GM12878 (cell line): ENCODE measurements around the gene C12orf60. TPM values are rescaled to one million over a fixed set of nuclear protein-coding genes. Genes with fewer than 3 reads are reported as not detected.
A peak's percentile ranks its signal among the peaks of the same experiment; 100 is the strongest.
"Not testable (repeated sequence)": the region's sequence is repeated elsewhere in the genome, so short reads cannot be mapped to it uniquely, and the experiment has no call there.

Experiments used
- ATAC-seq: fragments of 200-7000 bp; cut with Tn5 transposase; 3 replicates; pipeline ENCODE4 v1.9.1; 2020; ENCODE audit warnings: mild to moderate bottlenecking, moderate library complexity
- BruUV-seq: library from RNA; stranded (reverse); fragments of 400-500 nt; replicated peaks from 2 replicates; lab custom pipeline; 2021; lab: Mats Ljungman, UMichigan
- CTCF ChIA-PET: fragments of 300-600 bp; sonication (Branson Sonifier 250); formaldehyde crosslinking; extraction: SDS; loops from one replicate; lab custom pipeline; 2021; ENCODE audit warnings: inconsistent platforms; lab: Yijun Ruan, JAX
- POLR2A ChIA-PET: fragments of 350-600 bp; formaldehyde crosslinking; extraction: SDS; loops from one replicate; lab custom pipeline; 2021; ENCODE audit warnings: inconsistent platforms; lab: Charles Lee
- RAD21 ChIA-PET: fragments of 300-600 bp; sonication (Branson Sonifier 250); formaldehyde crosslinking; loops from one replicate; lab custom pipeline; 2023; ENCODE audit warnings: antibody characterized with exemption; ENCODE audit not compliant: unreplicated experiment; lab: Charles Lee
- SMC1A ChIA-PET: fragments of 300-600 bp; sonication (Branson Sonifier 250); formaldehyde crosslinking; loops from one replicate; lab custom pipeline; 2023; ENCODE audit not compliant: unreplicated experiment, uncharacterized antibody; lab: Charles Lee
- DNase-seq: peaks from one replicate; pipeline ENCODE4 v3.0.0-alpha.2; 2011; ENCODE audit warnings: low read depth, low spot score
- FAIRE-seq: peaks from 3 replicates; lab custom pipeline; 2011; peaks lifted over from hg19 to GRCh38; lab: Jason Lieb, UNC
- H2AFZ ChIP-seq: 2 replicates; pipeline ENCODE4 v1.6.0; 2011; ENCODE audit warnings: low read depth, low read length, control low read depth; ENCODE audit not compliant: control insufficient read depth
- H3K27ac ChIP-seq: 2 replicates; pipeline ENCODE4 v1.5.1; 2011; ENCODE audit warnings: control low read depth; ENCODE audit not compliant: control insufficient read depth, insufficient read depth
- H3K27me3 ChIP-seq, 2 experiments: replicated peaks in 1 of 2; 2 replicates each; pipeline versions ENCODE4 v1.6.0 to v1.6.1; 2011; ENCODE audit warnings: low read length in 1 of 2; ENCODE audit not compliant: control insufficient read depth in 2 of 2, insufficient read depth in 2 of 2
- H3K36me3 ChIP-seq, 2 experiments: 2 replicates each; pipeline ENCODE4 v1.5.1; 2011; ENCODE audit warnings: low read length in 1 of 2; ENCODE audit not compliant: control insufficient read depth in 2 of 2, insufficient read depth in 2 of 2
- H3K4me1 ChIP-seq: 2 replicates; pipeline ENCODE4 v1.6.1; 2011; ENCODE audit warnings: mild to moderate bottlenecking, low read length, moderate library complexity, mixed read lengths; ENCODE audit not compliant: control insufficient read depth, insufficient read depth
- H3K4me2 ChIP-seq: 2 replicates; pipeline ENCODE4 v1.6.0; 2011; ENCODE audit warnings: control low read depth; ENCODE audit not compliant: control insufficient read depth, insufficient read depth
- H3K4me3 ChIP-seq: fragments of 200-600 bp; sonication (generic); 2 replicates; pipeline ENCODE4 v1.5.1; 2016
- H3K79me2 ChIP-seq: 2 replicates; pipeline ENCODE4 v1.6.0; 2011; ENCODE audit warnings: low read length; ENCODE audit not compliant: control insufficient read depth, insufficient read depth
- H3K9ac ChIP-seq: 2 replicates; pipeline ENCODE4 v1.8.0; 2011; ENCODE audit warnings: low read length, control low read depth, mixed read lengths; ENCODE audit not compliant: control insufficient read depth, insufficient read depth
- H3K9me3 ChIP-seq: replicated peaks from 3 replicates; pipeline ENCODE4 v1.5.1; 2011; ENCODE audit warnings: mild to moderate bottlenecking, low read length; ENCODE audit not compliant: control insufficient read depth, insufficient read depth
- H4K20me1 ChIP-seq: 2 replicates; pipeline ENCODE4 v1.6.0; 2011; ENCODE audit not compliant: control insufficient read depth, insufficient read depth
- EGR1 ChIP-seq, 2 experiments: IDR thresholded peaks; 1 replicate in 1 of 2; 2 replicates in 1 of 2; pipeline ENCODE4 v1.6.1; 2011 to 2012; ENCODE audit warnings: low read depth in 2 of 2, low read length in 2 of 2, borderline replicate concordance in 1 of 2, mild to moderate bottlenecking in 1 of 2, moderate library complexity in 1 of 2
- HCFC1 ChIP-seq: fragments of 150-350 bp; IDR thresholded peaks from 2 replicates; pipeline ENCODE4 v1.6.1; 2014; ENCODE audit warnings: low read length
- ZBTB40 ChIP-seq: fragments of 450-650 bp; IDR thresholded peaks from 2 replicates; pipeline ENCODE4 v1.6.1; 2016; ENCODE audit warnings: mild to moderate bottlenecking, moderate library complexity, borderline replicate concordance
- ZNF217 ChIP-seq: fragments of 450-650 bp; IDR thresholded peaks from 2 replicates; pipeline ENCODE4 v1.6.1; 2017; ENCODE audit warnings: antibody characterized with exemption, mild to moderate bottlenecking
- WGBS: methylation state at CpG from one replicate; pipeline ENCODE4 v1.1.6; 2016; ENCODE audit warnings: low lambda C conversion rate; ENCODE audit not compliant: insufficient replicate concordance, insufficient coverage; ENCODE audit errors: missing lambda C conversion rate; 5-methylcytosine and 5-hydroxymethylcytosine counted together
- in situ Hi-C: fragments of 300-500 bp; cut with MboI; formaldehyde crosslinking; loops from 9 replicates; pipeline ENCODE4 v1.14.3; 2018; ENCODE audit warnings: mixed read lengths
- intact Hi-C: fragments of 100-400 bp; cut with micrococcal nuclease; formaldehyde crosslinking; loops from one replicate; pipeline ENCODE4 v1.14.2; 2022; ENCODE audit not compliant: unreplicated experiment
- polyA plus RNA-seq, 11 experiments: library from polyadenylated mRNA; depleted of rRNA in 4 of 11; unstranded in 6 of 11; stranded (reverse) in 5 of 11; fragments of >200 nt; fragmentation: Nextera tagmentation in 4 of 11; fragmentation: Illumina TruSeq in 1 of 11; extraction: Ambion mirVana in 4 of 11; extraction: Trizol in 1 of 11; gene quantifications; 1 replicate in 1 of 11; 2 replicates in 10 of 11; pipeline versions ENCODE4 v1.2.1 to v1.2.3, GENCODE V29; 2011 to 2016; ENCODE audit warnings: inconsistent platforms in 2 of 11, missing spikeins in 2 of 11, low read depth in 1 of 11
- total RNA-seq, 4 experiments: library from RNA; depleted of rRNA in 3 of 4; stranded (reverse); fragments of >200 nt in 3 of 4; fragmentation: Illumina TruSeq in 1 of 4; extraction: Trizol in 1 of 4; gene quantifications; 2 replicates each; pipeline versions ENCODE4 v1.2.1 to v1.2.3, GENCODE V29; 2013 to 2021

C12orf60 gene
- total and polyA plus RNA-seq, 10 of the 15 experiments (the other 5 are each of a cell fraction or from before 2014, with no cell fraction given): 1.8 to 7.2 (median 3.2) TPM

GRCh38 chr12:14759711-14760280 is 43.7 kb upstream of the C12orf60 start:
- CTCF ChIA-PET, H3K79me2 ChIP-seq, RAD21 ChIA-PET, SMC1A ChIA-PET, H3K4me2 ChIP-seq, ATAC-seq, H3K27me3 ChIP-seq, FAIRE-seq, DNase-seq, H3K27ac ChIP-seq, H2AFZ ChIP-seq, intact Hi-C loops, H3K4me1 ChIP-seq, H3K36me3 ChIP-seq, H3K9me3 ChIP-seq, POLR2A ChIA-PET, H3K4me3 ChIP-seq, H3K9ac ChIP-seq, BruUV-seq, H4K20me1 ChIP-seq: not testable (repeated sequence)
- in situ Hi-C loops: loop anchor here (25.0 kb wide), 1 partner anchor 1878 kb away; no protein-coding TSS in a partner anchor
- 75% methylated on average over 6 of the region's 6 CpGs for WGBS

GRCh38 chr12:14765398-14765797 is 38.1 kb upstream of the C12orf60 start:
- Histone ChIP-seq H3K9ac (no peak overlapping the region), H3K79me2 (peaks cover 49% of the 10 kb centered on the region), H3K9me3 (peaks cover 25% of the 10 kb centered on the region), H3K4me1 (no peaks in the 10 kb centered on the region), H3K4me2 (no peak overlapping the region), H3K27ac (no peak overlapping the region), H2AFZ (no peak overlapping the region), H3K4me3 (no peak overlapping the region), H4K20me1 (no peaks in the 10 kb centered on the region), H3K36me3 (peaks cover 0 to 14% of the 10 kb centered on the region in 2 experiments; a peak in 2 of 4 replicates), H3K27me3 (no peaks in the 10 kb centered on the region)
- in situ Hi-C loops: loop anchor here (25.0 kb wide), 1 partner anchor 1872 kb away; no protein-coding TSS in a partner anchor
- ChIA-PET POLR2A (no interaction called here), RAD21 (no interaction called here), SMC1A (interaction anchor here (0.8 kb wide), 1 partner anchor 35 kb away, joined by 3 read pairs; no protein-coding TSS in a partner anchor), CTCF (interaction anchor here (1.3 kb wide), 1 partner anchor 38 kb away, joined by 3 read pairs; the partner anchor contains the start of genes C12orf60 and WBP11)
- BruUV-seq: no TSS peak
- FAIRE-seq: no peak
- WGBS: 72% methylated on average over 2 of the region's 2 CpGs
- DNase-seq: no peak
- TF ChIP-seq ZBTB40 (no peak), EGR1 (IDR thresholded peaks at IDR 0.05; ENCODE audit: borderline replicate concordance in 1 of 2, low read depth in 2 of 2, low read length in 2 of 2) (no peak), ZNF217 (peak; percentile 56; the same call in 1 of the 2 replicates), HCFC1 (no peak)
- intact Hi-C loops: loop anchor here (5.0 kb wide), 1 partner anchor 143 kb away; no protein-coding TSS in a partner anchor
- no peak for ATAC-seq
